NCI-H2029 (cell line): ENCODE measurements around the gene FOXO1.

Experiments
- DNase-seq: peaks from one replicate; lab custom pipeline; 2025; lab: John Stamatoyannopoulos, UW

Gene FOXO1

GRCh38 chr13:40604135-40604534 is 62.3 kb downstream of the FOXO1 start:
- DNase-seq = no peak

- no peak for DNase-seq
Measured at GRCh38 chr13:40600149-40600751, 66.2 kb downstream of the FOXO1 start.

GRCh38 chr13:40599747-40600146 is 66.7 kb downstream of the FOXO1 start:
- DNase-seq = no peak

- no peak for DNase-seq
Measured at GRCh38 chr13:40599124-40599523, 67.3 kb downstream of the FOXO1 start.

GRCh38 chr13:40598569-40598968 is 67.9 kb downstream of the FOXO1 start:
- no peak for DNase-seq

GRCh38 chr13:40597735-40598365 is 68.6 kb downstream of the FOXO1 start:
- no peak for DNase-seq

GRCh38 chr13:40596484-40596883 is 70.0 kb downstream of the FOXO1 start:
- DNase-seq = no peak

- DNase-seq = no peak
Measured at GRCh38 chr13:40595693-40596092, 70.7 kb downstream of the FOXO1 start.

- no peak for DNase-seq
Measured at GRCh38 chr13:40592035-40592434, 74.4 kb downstream of the FOXO1 start.

GRCh38 chr13:40591091-40591490 is 75.3 kb downstream of the FOXO1 start:
- DNase-seq = no peak

GRCh38 chr13:40590112-40590862 is 76.2 kb downstream of the FOXO1 start:
- no peak for DNase-seq

GRCh38 chr13:40589285-40590109 is 76.9 kb downstream of the FOXO1 start:
- no peak for DNase-seq

GRCh38 chr13:40588101-40588500 is 78.3 kb downstream of the FOXO1 start:
- no peak for DNase-seq

GRCh38 chr13:40586886-40587565 is 79.4 kb downstream of the FOXO1 start:
- DNase-seq = no peak

GRCh38 chr13:40585911-40586471 is 80.5 kb downstream of the FOXO1 start:
- DNase-seq = no peak

- no peak for DNase-seq
Measured at GRCh38 chr13:40583738-40584137, 82.7 kb downstream of the FOXO1 start.

GRCh38 chr13:40582531-40582930 is 83.9 kb downstream of the FOXO1 start:
- DNase-seq = no peak

GRCh38 chr13:40581277-40581579 is 85.2 kb downstream of the FOXO1 start:
- no peak for DNase-seq

- DNase-seq = no peak
Measured at GRCh38 chr13:40580566-40581276, 85.7 kb downstream of the FOXO1 start.

- no peak for DNase-seq
Measured at GRCh38 chr13:40579535-40579934, 86.9 kb downstream of the FOXO1 start.

GRCh38 chr13:40578055-40578454 is 88.4 kb downstream of the FOXO1 start:
- DNase-seq = no peak
